GM13977 (cell line): ENCODE data around the gene EDIL3.

Experiments used
- DNase-seq: peaks from one replicate; pipeline ENCODE4 v3.0.0; 2012; ENCODE audit warnings: low spot score
- in situ Hi-C: fragments of 300-500 bp; cut with MboI; formaldehyde crosslinking; loops from one replicate; pipeline ENCODE4 v1.12.0; 2022; ENCODE audit warnings: low sequenced_read_pairs, low pct_unique_long_range_greater_than_20kb, mixed read lengths, inconsistent platforms; ENCODE audit not compliant: unreplicated experiment
- TF ChIP-seq, protein P1 (sequence below): IDR thresholded peaks from 2 replicates; pipeline ENCODE4 v1.5.1; 2012; ENCODE audit warnings: mild to moderate bottlenecking, control low read depth; ENCODE audit not compliant: insufficient read depth; ENCODE audit errors: extremely low read depth, missing control alignments

Gene EDIL3

DNA sequence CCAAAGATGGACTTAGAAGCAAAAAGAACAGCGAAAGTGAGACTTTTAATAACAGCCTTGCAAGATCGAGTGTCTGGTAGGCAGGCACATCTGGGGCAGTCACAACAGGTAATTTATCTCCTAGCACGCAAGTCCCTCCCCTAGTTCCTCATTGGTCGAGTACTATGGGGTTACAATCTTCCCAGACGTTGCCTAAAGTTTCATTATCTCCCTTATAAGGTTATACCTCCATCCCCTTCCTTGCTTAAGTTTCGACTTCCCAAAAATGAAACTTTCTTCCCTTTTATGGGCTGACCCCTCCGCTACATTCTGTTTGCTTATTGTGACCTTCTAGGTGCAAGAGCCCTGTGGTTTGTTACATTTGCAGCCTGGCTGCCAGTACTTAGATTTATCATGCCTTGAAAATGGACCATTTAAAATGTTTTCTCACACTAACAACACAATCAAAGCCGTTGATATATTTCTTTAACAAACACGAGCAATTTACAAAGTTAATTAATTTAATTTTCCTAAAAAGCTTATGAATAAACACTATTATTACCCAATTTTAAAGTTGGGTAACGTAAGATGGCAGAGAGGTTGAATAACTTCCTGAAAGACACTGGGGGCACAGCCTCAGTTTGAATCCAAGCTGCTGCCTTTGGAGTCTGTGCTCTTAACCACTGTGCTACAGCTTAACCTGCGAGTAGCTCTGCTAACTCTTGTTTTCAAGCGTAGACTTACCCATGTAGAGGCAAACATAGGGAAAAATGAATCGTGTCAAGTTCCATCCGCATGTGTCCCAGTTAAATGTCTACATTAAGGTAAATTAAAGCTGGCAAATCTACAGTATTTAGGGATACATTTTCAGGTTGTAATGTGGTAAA is 91.7 kb downstream of the EDIL3 start:
- DNase-seq = no peak
- in situ Hi-C loops = no loop called here
- TF ChIP-seq, protein P1, sequence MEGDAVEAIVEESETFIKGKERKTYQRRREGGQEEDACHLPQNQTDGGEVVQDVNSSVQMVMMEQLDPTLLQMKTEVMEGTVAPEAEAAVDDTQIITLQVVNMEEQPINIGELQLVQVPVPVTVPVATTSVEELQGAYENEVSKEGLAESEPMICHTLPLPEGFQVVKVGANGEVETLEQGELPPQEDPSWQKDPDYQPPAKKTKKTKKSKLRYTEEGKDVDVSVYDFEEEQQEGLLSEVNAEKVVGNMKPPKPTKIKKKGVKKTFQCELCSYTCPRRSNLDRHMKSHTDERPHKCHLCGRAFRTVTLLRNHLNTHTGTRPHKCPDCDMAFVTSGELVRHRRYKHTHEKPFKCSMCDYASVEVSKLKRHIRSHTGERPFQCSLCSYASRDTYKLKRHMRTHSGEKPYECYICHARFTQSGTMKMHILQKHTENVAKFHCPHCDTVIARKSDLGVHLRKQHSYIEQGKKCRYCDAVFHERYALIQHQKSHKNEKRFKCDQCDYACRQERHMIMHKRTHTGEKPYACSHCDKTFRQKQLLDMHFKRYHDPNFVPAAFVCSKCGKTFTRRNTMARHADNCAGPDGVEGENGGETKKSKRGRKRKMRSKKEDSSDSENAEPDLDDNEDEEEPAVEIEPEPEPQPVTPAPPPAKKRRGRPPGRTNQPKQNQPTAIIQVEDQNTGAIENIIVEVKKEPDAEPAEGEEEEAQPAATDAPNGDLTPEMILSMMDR = no peak

DNA sequence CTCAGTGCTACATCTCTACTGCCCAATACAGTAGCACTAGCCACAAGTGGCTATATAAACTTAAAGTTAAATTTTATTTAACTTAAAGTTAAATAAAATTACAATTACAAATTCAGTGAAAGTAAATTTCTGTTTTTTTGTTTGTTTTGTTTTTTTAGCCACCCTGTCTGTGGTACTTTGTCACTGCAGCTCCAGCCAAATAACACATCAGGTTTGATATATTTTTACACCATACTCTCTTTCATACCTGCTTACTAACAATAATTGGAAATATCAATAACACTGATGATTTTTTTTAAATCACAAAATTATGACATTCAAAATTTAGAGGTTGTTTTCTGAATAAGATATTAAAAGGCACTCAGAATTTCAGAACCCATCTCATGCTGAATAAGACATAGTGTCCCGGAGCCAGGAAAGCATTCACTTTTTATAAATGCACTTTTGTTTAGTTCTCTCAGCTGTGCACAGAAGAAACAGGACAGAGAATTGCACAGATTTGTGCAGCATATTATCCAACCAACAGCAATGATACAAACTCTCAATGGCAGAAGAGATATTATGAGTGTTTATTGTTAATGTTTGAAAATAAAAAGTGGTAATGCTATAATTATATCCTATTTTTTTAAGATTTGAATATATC is 92.6 kb downstream of the EDIL3 start:
- TF ChIP-seq, protein P1 = no peak
- in situ Hi-C loops = no loop called here
- no peak for DNase-seq

DNA sequence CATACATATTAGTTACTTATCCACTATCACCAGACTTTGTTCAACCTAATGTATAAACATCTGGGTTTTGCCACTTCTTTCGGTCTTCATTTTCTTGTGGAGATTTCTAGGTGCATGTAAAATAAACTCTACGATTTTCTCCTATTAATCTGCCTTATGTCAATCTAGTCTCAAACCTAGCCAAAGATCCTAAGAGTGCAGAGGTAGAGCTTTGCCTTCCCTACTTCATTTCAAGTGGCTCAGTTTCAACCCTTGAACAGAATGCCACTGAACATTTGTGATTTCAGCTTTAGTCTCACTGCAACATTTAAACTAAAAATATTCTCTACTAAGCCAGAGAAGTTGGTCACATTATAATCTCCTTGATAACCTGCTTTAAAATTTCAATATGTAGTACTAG is 94.0 kb downstream of the EDIL3 start:
- TF ChIP-seq, protein P1 = no peak
- DNase-seq = no peak
- in situ Hi-C loops = no loop called here

DNA sequence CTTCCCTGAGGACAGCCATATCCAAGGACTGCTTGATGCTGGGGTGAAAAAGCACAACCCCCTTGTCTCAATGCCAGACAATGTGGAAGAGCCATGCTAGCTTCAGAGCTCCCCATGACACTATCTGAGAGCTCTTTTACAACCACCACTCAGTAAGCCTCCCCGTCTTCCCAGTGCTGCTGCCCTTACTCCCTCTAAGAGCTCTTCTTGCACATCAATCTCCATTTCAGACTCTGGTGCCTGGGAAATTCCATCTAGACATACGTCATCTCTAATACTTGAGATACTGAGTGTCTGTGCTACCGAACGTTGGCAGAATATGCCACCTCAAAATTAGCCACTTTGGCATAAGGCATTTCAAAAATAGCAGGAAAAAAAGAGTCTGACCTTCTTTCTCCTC is 94.5 kb downstream of the EDIL3 start:
- DNase-seq = no peak
- TF ChIP-seq, protein P1 = no peak
- in situ Hi-C loops = no loop called here

DNA sequence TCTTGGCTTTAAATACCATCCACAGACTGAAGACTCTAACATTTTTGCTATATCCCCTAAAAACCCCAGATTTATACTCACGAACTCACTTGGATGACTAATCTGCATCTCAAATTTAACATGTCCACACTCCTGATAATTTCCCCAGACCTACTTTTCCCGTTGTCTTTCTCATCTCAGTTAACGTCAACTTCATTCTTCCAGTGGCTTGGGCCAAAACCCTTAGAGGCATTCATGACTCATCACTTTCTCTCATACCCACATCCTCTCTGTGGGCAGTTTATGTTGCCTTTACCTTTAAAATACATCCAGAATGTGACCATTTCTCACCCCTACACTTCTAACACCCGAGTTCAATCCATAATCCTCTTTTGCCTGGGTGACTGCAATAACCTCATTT is 96.7 kb downstream of the EDIL3 start:
- no peak for DNase-seq
- TF ChIP-seq, protein P1 = no peak
- in situ Hi-C loops = no loop called here

DNA sequence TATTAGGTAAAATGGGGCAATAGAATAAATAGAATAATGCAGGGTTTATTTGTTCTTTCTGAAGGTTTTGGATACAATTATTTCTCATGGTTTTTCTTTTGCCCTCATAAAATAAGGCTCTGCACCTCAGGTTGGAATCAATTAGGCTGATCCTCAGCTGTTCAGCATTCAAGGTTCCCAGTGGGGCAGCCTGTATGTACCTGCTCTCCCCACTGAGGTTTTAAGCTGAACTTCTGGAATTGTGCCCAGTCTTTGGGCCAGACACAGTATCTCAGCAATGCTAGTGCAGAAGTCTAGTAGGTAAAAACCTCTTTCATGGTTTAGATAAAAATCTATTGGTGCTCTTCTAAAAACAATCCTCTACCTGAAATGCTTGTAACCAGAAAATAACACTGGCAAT is 98.0 kb downstream of the EDIL3 start:
- in situ Hi-C loops = no loop called here
- TF ChIP-seq, protein P1 = no peak
- no peak for DNase-seq
